ENCODE data around the gene KRT39. TPM values are rescaled to one million over a fixed set of nuclear protein-coding genes. Genes with fewer than 3 reads are reported as not detected.
A peak's percentile ranks its signal among the peaks of the same experiment; 100 is the strongest.

KRT39 gene
- total RNA-seq, 1 donor from 2014 or later, result 3.1 TPM

DNA sequence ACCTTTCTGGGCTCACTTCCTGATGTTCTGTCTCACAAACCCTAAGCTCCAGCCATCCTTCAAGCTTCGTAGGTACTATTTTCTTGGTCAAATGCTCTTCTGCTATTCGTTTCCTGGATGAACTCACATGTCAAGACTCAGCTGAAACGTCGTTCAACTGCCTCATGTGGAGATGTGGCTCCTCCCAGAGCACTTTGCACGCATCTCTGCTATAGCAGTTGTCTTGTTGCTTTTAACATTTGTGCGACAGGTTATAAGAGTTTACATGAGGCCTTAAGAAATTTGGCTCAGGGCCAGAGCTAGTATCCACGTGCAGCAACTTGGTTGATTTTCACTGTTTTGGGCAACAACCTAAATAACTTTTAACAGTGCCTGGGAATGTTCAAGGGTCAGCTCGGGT, 20.2 kb upstream of the KRT39 start:
- Histone ChIP-seq H3K36me3 (ENCODE audit: control insufficient read depth in 3 of 3, insufficient read depth in 3 of 3, low read length in 3 of 3) (no peaks in the 10 kb centered on the region), H3K27me3 (ENCODE audit: control insufficient read depth in 3 of 3, insufficient read depth in 3 of 3, low read length in 3 of 3) (peaks cover 0 to 15% (median 12%) of the 10 kb centered on the region in 3 donors), H3K4me3 (ENCODE audit: low read length in 3 of 3) (no peak overlapping the region), H3K9ac (ENCODE audit: low read depth in 1 of 3, low read length in 3 of 3) (no peak overlapping the region), H3K4me1 (ENCODE audit: control insufficient read depth in 3 of 3, insufficient read depth in 3 of 3, low read length in 3 of 3) (no peaks in the 10 kb centered on the region), H3K27ac (ENCODE audit: low read depth, low read length) (no peak overlapping the region), H3K9me3 (ENCODE audit: control insufficient read depth in 3 of 3, low read length in 3 of 3) (no peaks in the 10 kb centered on the region)

DNA sequence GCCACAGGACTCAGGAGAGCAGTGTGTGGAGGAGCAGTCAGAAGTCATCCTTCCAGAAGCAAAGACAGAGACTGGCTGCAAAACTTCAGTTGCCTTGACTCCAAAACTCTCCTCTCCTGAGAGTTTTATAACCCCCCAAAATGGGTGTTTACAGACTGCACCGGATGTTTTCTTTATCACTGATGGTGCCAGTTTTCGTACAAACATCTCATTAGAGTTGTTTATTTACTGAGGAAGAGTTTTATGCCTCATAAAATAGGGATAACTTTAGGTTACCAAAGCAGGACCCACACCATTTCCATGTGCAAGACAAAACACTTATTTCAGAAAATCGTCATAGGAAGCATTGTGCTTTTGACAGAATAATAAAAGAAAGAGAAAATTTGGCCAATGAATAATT, 17.5 kb upstream of the KRT39 start, which contains the start of gene KRT40:
Gene KRT40, minus strand, starts transcription at position 101 of the 400 bp plus-strand sequence. Its CDS starts 53 bp downstream, at position 48.
- no peaks in the 10 kb centered on the region for H3K9me3 ChIP-seq (ENCODE audit: control insufficient read depth in 3 of 3, low read length in 3 of 3)
- no peak within 1 kb of the TSS for H3K4me3 ChIP-seq (ENCODE audit: low read length in 3 of 3)
- no peak within 1 kb of the TSS for H3K27ac ChIP-seq (ENCODE audit: low read depth, low read length)
- H3K4me1 ChIP-seq (ENCODE audit: control insufficient read depth in 3 of 3, insufficient read depth in 3 of 3, low read length in 3 of 3), result peaks cover 8 to 11% (median 11%) of the 10 kb centered on the region in 3 donors
- H3K9ac ChIP-seq (ENCODE audit: low read depth in 1 of 3, low read length in 3 of 3), result no peak within 1 kb of the TSS
- H3K36me3 ChIP-seq (ENCODE audit: control insufficient read depth in 3 of 3, insufficient read depth in 3 of 3, low read length in 3 of 3), result no peaks in the 10 kb centered on the region
- peaks cover 0 to 15% (median 12%) of the 10 kb centered on the region in 3 donors for H3K27me3 ChIP-seq (ENCODE audit: control insufficient read depth in 3 of 3, insufficient read depth in 3 of 3, low read length in 3 of 3)

DNA sequence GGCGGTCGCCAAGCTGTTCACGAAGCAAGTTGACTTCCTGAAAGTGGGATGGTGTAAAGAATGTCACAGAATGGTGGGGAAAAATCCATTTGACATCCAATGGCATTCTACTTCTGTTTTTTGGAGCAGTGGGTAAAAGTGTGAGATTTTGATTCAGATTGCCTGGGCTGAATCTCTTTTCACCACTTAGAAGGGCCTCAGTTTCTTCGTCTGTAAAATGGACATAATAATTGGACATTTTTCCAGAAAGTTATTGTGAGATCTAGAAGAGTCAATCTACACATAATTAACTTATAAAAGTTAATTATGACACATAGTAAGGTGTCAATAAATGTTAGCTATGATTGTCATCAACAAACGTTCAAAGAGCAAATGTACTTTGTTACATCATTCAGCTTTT, 14.4 kb upstream of the KRT39 start:
- Histone ChIP-seq H3K4me1 (ENCODE audit: control insufficient read depth in 3 of 3, insufficient read depth in 3 of 3, low read length in 3 of 3) (peaks cover 8 to 11% (median 11%) of the 10 kb centered on the region in 3 donors), H3K27ac (ENCODE audit: low read depth, low read length) (peak overlapping the region; percentile 25), H3K27me3 (ENCODE audit: control insufficient read depth in 3 of 3, insufficient read depth in 3 of 3, low read length in 3 of 3) (peaks cover 0 to 14% (median 10%) of the 10 kb centered on the region in 3 donors), H3K36me3 (ENCODE audit: control insufficient read depth in 3 of 3, insufficient read depth in 3 of 3, low read length in 3 of 3) (no peaks in the 10 kb centered on the region), H3K9me3 (ENCODE audit: control insufficient read depth in 3 of 3, low read length in 3 of 3) (no peaks in the 10 kb centered on the region), H3K9ac (ENCODE audit: low read depth in 1 of 3, low read length in 3 of 3) (peak overlapping the region in 1 of 3 donors; percentile 25), H3K4me3 (ENCODE audit: low read length in 3 of 3) (peak overlapping the region in 2 of 3 donors; percentile 6 to 41)

DNA sequence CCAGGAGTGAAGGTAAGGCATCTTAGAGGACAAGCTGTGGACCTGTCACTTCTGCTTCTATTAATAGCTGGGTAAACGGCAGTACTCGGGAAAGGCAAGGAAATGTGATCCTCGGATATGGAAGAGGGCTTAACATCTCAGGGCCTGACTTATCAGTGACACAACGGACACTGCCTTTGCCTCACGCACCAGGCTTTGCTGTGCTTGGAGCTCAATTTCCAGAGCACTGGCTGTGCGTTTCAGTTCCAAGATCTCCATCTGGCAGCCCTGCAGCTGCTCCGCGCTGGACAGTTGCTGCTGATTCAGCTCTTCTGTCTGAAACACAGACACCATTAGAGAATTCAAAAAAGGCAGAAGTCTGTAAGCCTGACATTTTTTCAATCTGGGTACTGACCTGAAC, 13.8 kb upstream of the KRT39 start:
- Histone ChIP-seq H3K4me1 (ENCODE audit: control insufficient read depth in 3 of 3, insufficient read depth in 3 of 3, low read length in 3 of 3) (peaks cover 8 to 11% (median 11%) of the 10 kb centered on the region in 3 donors), H3K9ac (ENCODE audit: low read depth in 1 of 3, low read length in 3 of 3) (peak overlapping the region in 1 of 3 donors; percentile 25), H3K27me3 (ENCODE audit: control insufficient read depth in 3 of 3, insufficient read depth in 3 of 3, low read length in 3 of 3) (peaks cover 0 to 17% (median 12%) of the 10 kb centered on the region in 3 donors), H3K36me3 (ENCODE audit: control insufficient read depth in 3 of 3, insufficient read depth in 3 of 3, low read length in 3 of 3) (no peaks in the 10 kb centered on the region), H3K9me3 (ENCODE audit: control insufficient read depth in 3 of 3, low read length in 3 of 3) (no peaks in the 10 kb centered on the region), H3K4me3 (ENCODE audit: low read length in 3 of 3) (peak overlapping the region in 2 of 3 donors; percentile 6 to 22), H3K27ac (ENCODE audit: low read depth, low read length) (peak overlapping the region; percentile 25)

DNA sequence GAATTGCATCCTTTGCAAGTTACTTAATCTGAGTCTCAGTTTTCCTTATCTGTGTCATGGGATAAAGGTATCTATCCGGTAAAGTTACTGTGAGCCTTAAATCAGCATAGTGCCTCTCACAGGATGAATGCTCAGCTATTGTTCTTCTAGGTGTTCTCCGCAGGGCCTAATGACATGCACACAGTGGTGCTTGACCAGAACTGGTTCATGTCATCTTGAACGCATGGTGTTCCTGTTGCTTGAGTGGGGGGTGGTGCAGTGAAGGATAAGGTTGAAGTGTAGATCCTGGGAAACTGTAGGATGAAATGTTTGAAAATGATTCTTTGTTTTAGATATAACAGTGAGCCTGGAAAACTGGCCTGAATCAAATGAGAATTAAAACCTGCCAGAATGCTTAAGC, 13.4 kb upstream of the KRT39 start:
- peaks cover 0 to 17% (median 12%) of the 10 kb centered on the region in 3 donors for H3K27me3 ChIP-seq (ENCODE audit: control insufficient read depth in 3 of 3, insufficient read depth in 3 of 3, low read length in 3 of 3)
- no peaks in the 10 kb centered on the region for H3K9me3 ChIP-seq (ENCODE audit: control insufficient read depth in 3 of 3, low read length in 3 of 3)
- no peak overlapping the region for H3K9ac ChIP-seq (ENCODE audit: low read depth in 1 of 3, low read length in 3 of 3)
- peaks cover 8 to 11% (median 11%) of the 10 kb centered on the region in 3 donors for H3K4me1 ChIP-seq (ENCODE audit: control insufficient read depth in 3 of 3, insufficient read depth in 3 of 3, low read length in 3 of 3)
- H3K27ac ChIP-seq (ENCODE audit: low read depth, low read length), result no peak overlapping the region
- no peaks in the 10 kb centered on the region for H3K36me3 ChIP-seq (ENCODE audit: control insufficient read depth in 3 of 3, insufficient read depth in 3 of 3, low read length in 3 of 3)
- H3K4me3 ChIP-seq (ENCODE audit: low read length in 3 of 3), result no peak overlapping the region

DNA sequence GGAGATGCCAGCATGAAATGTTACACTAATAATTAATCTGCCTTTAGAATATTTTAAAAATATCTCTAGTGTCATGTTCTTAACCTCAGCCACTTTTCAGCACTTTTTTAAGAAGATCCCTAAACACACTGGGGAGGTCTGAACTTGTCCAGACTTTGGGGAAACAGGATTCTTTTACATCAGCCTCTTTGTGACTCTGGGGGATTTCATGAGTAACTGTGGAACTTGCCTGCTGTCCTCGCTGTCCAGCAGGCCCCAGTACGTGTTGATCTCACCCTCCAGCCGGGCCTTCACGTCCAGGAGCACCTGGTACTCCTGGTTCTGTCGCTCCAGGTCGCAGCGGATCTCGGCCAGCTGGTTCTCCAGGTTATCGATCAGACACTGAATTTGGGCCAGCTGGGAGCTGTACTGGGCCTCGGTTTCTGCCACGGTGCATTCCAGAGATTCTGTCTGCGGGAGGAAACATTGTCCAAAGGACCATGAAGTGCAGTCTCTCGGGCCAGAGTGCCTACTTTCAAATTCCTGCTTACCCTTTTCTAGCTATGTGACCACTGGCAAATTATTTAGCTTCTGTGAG, 11.9 kb upstream of the KRT39 start:
- no peak overlapping the region for H3K27ac ChIP-seq (ENCODE audit: low read depth, low read length)
- peaks cover 0 to 13% (median 6%) of the 10 kb centered on the region in 3 donors for H3K27me3 ChIP-seq (ENCODE audit: control insufficient read depth in 3 of 3, insufficient read depth in 3 of 3, low read length in 3 of 3)
- H3K36me3 ChIP-seq (ENCODE audit: control insufficient read depth in 3 of 3, insufficient read depth in 3 of 3, low read length in 3 of 3), result no peaks in the 10 kb centered on the region
- H3K9me3 ChIP-seq (ENCODE audit: control insufficient read depth in 3 of 3, low read length in 3 of 3), result no peaks in the 10 kb centered on the region
- no peak overlapping the region for H3K4me3 ChIP-seq (ENCODE audit: low read length in 3 of 3)
- H3K4me1 ChIP-seq (ENCODE audit: control insufficient read depth in 3 of 3, insufficient read depth in 3 of 3, low read length in 3 of 3), result peaks cover 8 to 11% (median 11%) of the 10 kb centered on the region in 3 donors
- H3K9ac ChIP-seq (ENCODE audit: low read depth in 1 of 3, low read length in 3 of 3), result no peak overlapping the region

DNA sequence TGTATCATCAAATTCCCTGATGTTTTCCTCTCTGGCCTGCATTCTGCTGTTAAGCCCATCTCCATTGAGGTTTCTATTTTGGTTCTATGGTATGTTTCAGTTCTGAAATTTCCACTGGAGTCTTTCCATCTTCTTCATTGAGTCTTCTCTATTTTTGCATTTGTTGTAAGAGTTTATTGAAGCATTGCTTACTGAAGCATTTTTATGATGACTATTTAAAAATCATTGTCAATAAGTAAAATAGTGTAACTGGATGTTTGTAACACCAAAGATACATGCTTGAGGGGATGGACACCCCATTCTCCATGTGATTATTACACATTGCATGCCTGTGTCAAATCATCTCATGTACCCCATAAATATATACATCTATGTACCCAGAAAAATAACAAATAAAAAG, 8.8 kb upstream of the KRT39 start:
- H3K9me3 ChIP-seq (ENCODE audit: control insufficient read depth in 3 of 3, low read length in 3 of 3), result no peaks in the 10 kb centered on the region
- no peak overlapping the region for H3K9ac ChIP-seq (ENCODE audit: low read depth in 1 of 3, low read length in 3 of 3)
- peaks cover 0 to 8% (median 6%) of the 10 kb centered on the region in 3 donors for H3K27me3 ChIP-seq (ENCODE audit: control insufficient read depth in 3 of 3, insufficient read depth in 3 of 3, low read length in 3 of 3)
- H3K27ac ChIP-seq (ENCODE audit: low read depth, low read length), result no peak overlapping the region
- H3K4me3 ChIP-seq (ENCODE audit: low read length in 3 of 3), result no peak overlapping the region
- no peaks in the 10 kb centered on the region for H3K36me3 ChIP-seq (ENCODE audit: control insufficient read depth in 3 of 3, insufficient read depth in 3 of 3, low read length in 3 of 3)
- H3K4me1 ChIP-seq (ENCODE audit: control insufficient read depth in 3 of 3, insufficient read depth in 3 of 3, low read length in 3 of 3), result peaks cover 3 to 6% (median 5%) of the 10 kb centered on the region in 3 donors

DNA sequence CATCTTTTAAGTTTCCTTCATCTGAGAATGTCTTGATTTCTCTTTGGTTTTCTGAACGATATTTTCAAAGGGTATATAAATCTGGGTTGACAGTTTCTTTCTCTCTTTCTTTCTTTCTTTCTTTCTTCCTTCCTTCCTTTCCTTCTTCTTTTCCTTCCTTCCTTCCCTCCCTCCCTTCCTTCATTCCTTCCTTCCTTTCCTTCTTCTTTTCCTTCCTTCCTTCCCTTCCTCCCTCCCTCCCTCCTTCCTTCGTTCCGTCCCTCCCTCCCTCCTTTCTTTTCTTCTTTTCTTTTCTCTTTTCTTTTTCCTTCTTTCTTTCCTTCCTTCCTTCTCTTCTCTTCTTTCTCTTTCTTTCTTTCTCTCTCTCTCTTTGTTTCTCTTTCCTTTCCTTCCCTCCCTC, 7.6 kb upstream of the KRT39 start:
- Histone ChIP-seq H3K9me3 (ENCODE audit: control insufficient read depth in 3 of 3, low read length in 3 of 3) (no peaks in the 10 kb centered on the region), H3K36me3 (ENCODE audit: control insufficient read depth in 3 of 3, insufficient read depth in 3 of 3, low read length in 3 of 3) (no peaks in the 10 kb centered on the region), H3K9ac (ENCODE audit: low read depth in 1 of 3, low read length in 3 of 3) (no peak overlapping the region), H3K4me3 (ENCODE audit: low read length in 3 of 3) (no peak overlapping the region), H3K4me1 (ENCODE audit: control insufficient read depth in 3 of 3, insufficient read depth in 3 of 3, low read length in 3 of 3) (no peaks in the 10 kb centered on the region), H3K27ac (ENCODE audit: low read depth, low read length) (no peak overlapping the region), H3K27me3 (ENCODE audit: control insufficient read depth in 3 of 3, insufficient read depth in 3 of 3, low read length in 3 of 3) (peaks cover 0 to 8% (median 6%) of the 10 kb centered on the region in 3 donors)

DNA sequence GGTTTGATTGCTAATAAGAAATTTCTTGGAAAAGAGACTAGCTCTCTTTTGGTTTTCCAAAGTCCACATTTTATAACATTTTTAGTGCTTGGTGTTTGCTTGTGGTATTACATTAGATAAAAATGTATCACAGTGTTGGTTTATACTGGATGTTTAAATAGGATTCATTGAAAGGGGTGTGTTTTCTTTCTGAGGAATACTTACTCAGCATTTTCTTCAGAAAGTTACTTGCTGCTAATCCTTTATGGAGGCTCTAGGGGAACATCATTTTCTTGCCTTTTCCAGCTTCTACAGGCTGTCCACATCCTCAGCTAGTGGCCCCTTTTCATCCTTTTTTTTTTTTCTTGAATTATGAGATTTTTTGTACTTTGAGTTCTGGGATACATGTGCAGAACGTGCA, 834 bp upstream of the KRT39 start:
- no peaks in the 10 kb centered on the region for H3K9me3 ChIP-seq (ENCODE audit: control insufficient read depth in 3 of 3, low read length in 3 of 3)
- no peaks in the 10 kb centered on the region for H3K4me1 ChIP-seq (ENCODE audit: control insufficient read depth in 3 of 3, insufficient read depth in 3 of 3, low read length in 3 of 3)
- H3K27ac ChIP-seq (ENCODE audit: low read depth, low read length), result no peak overlapping the region
- no peaks in the 10 kb centered on the region for H3K27me3 ChIP-seq (ENCODE audit: control insufficient read depth in 3 of 3, insufficient read depth in 3 of 3, low read length in 3 of 3)
- no peaks in the 10 kb centered on the region for H3K36me3 ChIP-seq (ENCODE audit: control insufficient read depth in 3 of 3, insufficient read depth in 3 of 3, low read length in 3 of 3)
- no peak overlapping the region for H3K4me3 ChIP-seq (ENCODE audit: low read length in 3 of 3)
- H3K9ac ChIP-seq (ENCODE audit: low read depth in 1 of 3, low read length in 3 of 3), result no peak overlapping the region

DNA sequence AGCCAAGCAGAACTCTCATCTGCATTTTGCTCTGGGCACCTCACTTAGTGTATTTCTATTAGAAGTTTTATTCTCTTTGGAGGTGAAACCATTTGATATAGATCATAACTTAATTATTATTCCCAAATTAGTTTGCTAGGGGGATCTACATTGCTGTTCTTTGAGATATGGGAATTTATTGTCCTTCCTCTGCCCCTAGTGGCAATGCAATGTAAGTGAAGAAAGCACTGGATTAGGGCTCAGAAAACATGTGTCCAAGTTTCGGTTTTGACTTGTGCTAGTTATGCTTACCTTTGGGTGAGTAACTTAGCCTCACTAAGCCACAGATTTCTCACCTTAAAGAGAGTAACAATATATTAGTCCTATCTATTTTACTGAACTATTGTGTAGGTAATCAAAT, 2.9 kb downstream of the KRT39 start:
- H3K27ac ChIP-seq (ENCODE audit: low read depth, low read length), result no peak overlapping the region
- H3K27me3 ChIP-seq (ENCODE audit: control insufficient read depth in 3 of 3, insufficient read depth in 3 of 3, low read length in 3 of 3), result peaks cover 0 to 4% (median 0%) of the 10 kb centered on the region in 3 donors

More for the DNA sequence above, 2.9 kb downstream of the KRT39 start:
- no peaks in the 10 kb centered on the region for H3K36me3 ChIP-seq (ENCODE audit: control insufficient read depth in 3 of 3, insufficient read depth in 3 of 3, low read length in 3 of 3)
- H3K9ac ChIP-seq (ENCODE audit: low read depth in 1 of 3, low read length in 3 of 3), result no peak overlapping the region
- no peaks in the 10 kb centered on the region for H3K9me3 ChIP-seq (ENCODE audit: control insufficient read depth in 3 of 3, low read length in 3 of 3)
- no peak overlapping the region for H3K4me3 ChIP-seq (ENCODE audit: low read length in 3 of 3)
- peaks cover 0 to 3% (median 0%) of the 10 kb centered on the region in 3 donors for H3K4me1 ChIP-seq (ENCODE audit: control insufficient read depth in 3 of 3, insufficient read depth in 3 of 3, low read length in 3 of 3)
